Activated T-cell treated with anti-CD3 and anti-CD28 coated beads for 48 hours (primary cell): ENCODE results near the gene RIPK4.

ENCODE experiments used
- DNase-seq: peaks from one replicate; pipeline ENCODE4 v3.0.0-alpha.2; 2020; ENCODE audit warnings: low read depth

The RIPK4 gene

GRCh38 chr21:41753006-41753898, 13.6 kb downstream of the RIPK4 start:
- no peak for DNase-seq

- DNase-seq, result no peak
Observed at GRCh38 chr21:41752231-41752681, 14.6 kb downstream of the RIPK4 start.

GRCh38 chr21:41751611-41752011, 15.2 kb downstream of the RIPK4 start:
- DNase-seq, result no peak

- no peak for DNase-seq
Observed at GRCh38 chr21:41750532-41751151, 16.2 kb downstream of the RIPK4 start.

- DNase-seq, result no peak
Observed at GRCh38 chr21:41750051-41750450, 16.8 kb downstream of the RIPK4 start.

- DNase-seq, result no peak
Observed at GRCh38 chr21:41749286-41749685, 17.6 kb downstream of the RIPK4 start.

- no peak for DNase-seq
Observed at GRCh38 chr21:41747943-41748738, 18.7 kb downstream of the RIPK4 start.

- DNase-seq, result no peak
Observed at GRCh38 chr21:41746744-41747006, 20.2 kb downstream of the RIPK4 start.

GRCh38 chr21:41745971-41746743, 20.7 kb downstream of the RIPK4 start:
- DNase-seq, result no peak

GRCh38 chr21:41745026-41745820, 21.6 kb downstream of the RIPK4 start:
- no peak for DNase-seq

- DNase-seq, result no peak
Observed at GRCh38 chr21:41744028-41744930, 22.6 kb downstream of the RIPK4 start.

- DNase-seq, result no peak
Observed at GRCh38 chr21:41743321-41744027, 23.4 kb downstream of the RIPK4 start.

- DNase-seq, result no peak
Observed at GRCh38 chr21:41742073-41742875, 24.6 kb downstream of the RIPK4 start.

- DNase-seq, result no peak
Observed at GRCh38 chr21:41741253-41742072, 25.4 kb downstream of the RIPK4 start.

- DNase-seq, result no peak
Observed at GRCh38 chr21:41740604-41741252, 26.1 kb downstream of the RIPK4 start.

- DNase-seq, result no peak
Observed at GRCh38 chr21:41739936-41740335, 26.9 kb downstream of the RIPK4 start.

GRCh38 chr21:41739011-41739410, 27.8 kb downstream of the RIPK4 start:
- DNase-seq, result no peak
